ENCODE data around the gene NOC2L. TPM values are rescaled to one million over a fixed set of nuclear protein-coding genes. Genes with fewer than 3 reads are reported as not detected.

NOC2L gene
- total RNA-seq, 1 donor from 2014 or later: 192 TPM

DNA sequence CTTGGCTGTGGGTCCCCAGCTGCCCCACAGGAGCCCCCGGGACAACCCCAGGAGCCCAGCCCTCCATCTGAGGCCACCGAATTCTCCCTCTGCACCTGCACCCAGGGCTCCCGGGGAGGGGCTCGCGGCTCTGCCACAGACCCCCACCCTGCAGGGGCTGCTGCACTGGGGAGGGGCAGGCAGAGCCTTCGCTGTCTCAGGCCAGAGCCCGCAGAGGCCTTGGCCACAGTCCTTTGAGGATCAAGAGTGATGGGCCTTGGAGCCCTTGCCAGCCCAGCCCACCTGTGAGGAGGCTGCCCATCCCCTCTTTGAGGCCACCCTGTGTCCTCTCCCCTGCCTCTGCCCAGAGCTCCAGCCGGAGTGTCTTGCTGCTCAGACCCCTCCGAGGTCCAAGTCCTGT lies 16.3 kb upstream of the NOC2L start:
- Mint-ChIP-seq H3K4me1 (peaks cover 5% of the 10 kb centered on the region), H3K27me3 (peaks cover 6% of the 10 kb centered on the region), H3K27ac (no peak overlapping the region), H3K9me3 (no peaks in the 10 kb centered on the region), H3K36me3 (ENCODE audit: low read depth) (no peaks in the 10 kb centered on the region), H3K4me3 (no peak overlapping the region)
- DNase-seq: no peak
- intact Hi-C loops (cut with micrococcal nuclease): no loop called here

DNA sequence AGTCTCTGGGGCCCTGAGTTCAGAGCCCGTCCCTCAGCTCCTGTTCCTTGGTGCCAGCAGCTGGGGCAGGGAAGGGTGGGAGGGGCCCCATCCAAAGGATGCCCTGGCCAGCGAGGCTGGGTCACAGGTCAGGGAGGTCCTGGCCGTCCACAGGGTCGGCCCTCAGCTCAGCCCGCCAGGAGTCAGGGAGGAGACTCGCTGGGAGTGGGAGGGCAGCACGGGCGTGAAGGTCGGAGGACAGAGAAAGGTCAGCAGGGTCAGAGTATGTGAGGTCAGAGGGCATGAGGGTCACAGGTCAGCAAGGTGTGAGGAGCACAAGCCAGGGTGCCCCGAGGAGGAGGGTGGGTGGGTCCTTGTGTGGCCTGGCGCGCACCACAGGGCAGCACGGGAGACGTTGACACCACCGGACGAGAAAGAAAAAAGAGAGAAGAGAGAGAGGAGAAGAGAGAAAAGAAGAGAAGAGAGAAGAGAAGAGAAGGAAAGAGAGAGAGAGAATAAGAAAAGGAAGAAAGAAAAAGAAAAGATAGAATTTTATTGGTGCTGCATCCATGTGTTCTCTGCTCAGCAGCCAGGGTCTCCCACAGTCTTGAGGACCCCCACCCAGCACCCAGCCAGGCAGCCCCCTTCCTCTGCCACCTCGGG lies 15.8 kb upstream of the NOC2L start:
- no peak for DNase-seq
- Mint-ChIP-seq H3K27me3 (peaks cover 6% of the 10 kb centered on the region), H3K9me3 (no peaks in the 10 kb centered on the region), H3K27ac (no peak overlapping the region), H3K4me3 (no peak overlapping the region), H3K4me1 (peaks cover 5% of the 10 kb centered on the region), H3K36me3 (ENCODE audit: low read depth) (no peaks in the 10 kb centered on the region)
- intact Hi-C loops (cut with micrococcal nuclease): no loop called here

DNA sequence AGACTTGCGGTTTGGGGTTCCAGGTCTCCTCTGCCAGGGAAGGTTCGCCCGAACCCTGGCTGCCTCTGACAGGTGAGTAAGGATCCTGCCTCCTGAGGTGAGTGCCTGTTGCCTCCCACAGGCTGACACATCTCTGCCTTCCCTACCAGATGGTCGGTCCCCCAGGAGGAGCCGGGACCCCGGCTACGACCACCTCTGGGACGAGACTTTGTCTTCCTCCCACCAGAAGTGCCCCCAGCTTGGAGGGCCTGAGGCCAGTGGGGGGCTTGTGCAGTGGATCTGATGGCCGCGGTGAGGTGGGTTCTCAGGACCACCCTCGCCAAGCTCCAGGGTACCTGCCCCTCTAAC lies 15.2 kb upstream of the NOC2L start:
- no peak overlapping the region for H3K27ac Mint-ChIP-seq
- H3K27me3 Mint-ChIP-seq: peaks cover 9% of the 10 kb centered on the region
- DNase-seq: no peak
- H3K36me3 Mint-ChIP-seq (ENCODE audit: low read depth): no peaks in the 10 kb centered on the region
- no peaks in the 10 kb centered on the region for H3K9me3 Mint-ChIP-seq
- intact Hi-C loops (cut with micrococcal nuclease): no loop called here
- no peak overlapping the region for H3K4me3 Mint-ChIP-seq
- peaks cover 5% of the 10 kb centered on the region for H3K4me1 Mint-ChIP-seq

DNA sequence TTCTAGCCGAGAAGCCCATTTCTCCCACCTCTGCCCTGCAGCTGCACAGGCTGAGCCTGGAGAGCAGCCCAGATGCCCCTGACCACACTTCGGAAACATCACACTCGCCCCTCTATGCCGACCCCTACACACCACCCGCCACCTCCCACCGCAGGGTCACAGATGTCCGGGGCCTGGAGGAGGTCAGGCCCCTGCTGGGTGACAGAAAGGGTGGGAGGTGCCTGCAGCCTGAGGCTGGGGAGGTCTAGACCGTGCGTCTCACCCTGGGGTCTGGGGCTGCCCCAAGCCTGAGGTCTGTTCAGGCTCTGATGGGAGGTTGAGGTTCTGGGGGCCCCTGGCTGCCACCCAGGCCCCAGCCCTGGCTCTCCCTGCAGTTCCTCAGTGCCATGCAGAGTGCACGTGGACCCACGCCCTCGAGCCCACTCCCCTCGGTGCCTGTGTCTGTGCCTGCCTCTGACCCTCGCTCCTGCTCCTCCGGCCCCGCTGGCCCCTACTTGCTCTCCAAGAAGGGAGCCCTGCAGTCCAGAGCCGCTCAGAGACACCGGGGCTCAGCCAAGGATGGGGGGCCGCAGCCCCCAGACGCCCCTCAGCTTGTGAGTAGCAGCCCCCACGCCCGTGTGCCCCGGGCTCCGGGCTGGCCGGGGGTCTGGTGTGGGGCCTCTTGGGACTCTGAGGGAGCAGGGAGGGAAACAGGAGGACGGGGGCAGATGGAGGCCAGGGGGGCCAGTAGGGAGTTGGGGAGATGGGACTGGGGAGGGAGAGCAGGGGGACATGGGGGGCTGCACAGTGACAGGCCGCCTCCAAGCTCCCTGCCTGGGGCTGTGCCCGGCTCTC lies 14.6 kb upstream of the NOC2L start:
- peaks cover 5% of the 10 kb centered on the region for H3K4me1 Mint-ChIP-seq
- H3K9me3 Mint-ChIP-seq: no peaks in the 10 kb centered on the region
- H3K4me3 Mint-ChIP-seq: no peak overlapping the region
- H3K27ac Mint-ChIP-seq: no peak overlapping the region
- intact Hi-C loops (cut with micrococcal nuclease): no loop called here
- DNase-seq: no peak
- no peaks in the 10 kb centered on the region for H3K36me3 Mint-ChIP-seq (ENCODE audit: low read depth)
- H3K27me3 Mint-ChIP-seq: peaks cover 12% of the 10 kb centered on the region

DNA sequence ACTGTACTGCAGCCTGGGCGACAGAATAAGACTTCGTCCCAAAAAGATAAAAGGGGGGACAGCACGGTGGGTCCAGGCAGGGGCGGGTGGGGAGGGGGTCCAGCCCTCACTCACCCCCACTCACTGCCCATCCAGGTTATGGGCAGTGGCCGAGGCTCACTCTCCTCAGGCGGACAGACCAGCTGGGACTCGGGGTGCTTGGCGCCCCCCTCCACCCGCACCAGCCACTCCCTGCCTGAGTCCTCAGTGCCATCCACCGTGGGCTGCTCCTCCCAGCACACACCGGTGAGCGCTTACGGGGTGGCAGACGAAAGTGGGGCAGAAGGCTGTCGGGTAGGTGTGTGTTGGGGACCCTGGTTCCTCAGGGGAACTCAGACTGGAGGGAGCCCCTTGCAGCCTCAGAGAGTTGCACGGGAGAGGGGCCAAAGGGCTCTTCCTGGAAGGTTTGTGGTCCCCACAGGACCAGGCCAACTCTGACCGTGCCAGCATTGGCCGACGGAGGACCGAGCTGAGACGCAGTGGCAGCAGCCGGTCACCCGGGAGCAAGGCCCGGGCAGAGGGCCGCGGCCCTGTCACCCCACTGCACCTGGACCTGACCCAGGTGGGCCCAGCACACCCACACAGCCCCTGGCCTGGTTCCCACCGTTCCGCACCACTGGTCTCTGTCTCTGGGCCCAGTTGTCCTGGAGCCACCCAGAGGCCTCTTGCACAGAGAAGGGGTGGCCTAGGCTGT lies 13.8 kb upstream of the NOC2L start:
- no peak overlapping the region for H3K27ac Mint-ChIP-seq
- H3K4me1 Mint-ChIP-seq: peaks cover 6% of the 10 kb centered on the region
- peaks cover 13% of the 10 kb centered on the region for H3K27me3 Mint-ChIP-seq
- intact Hi-C loops (cut with micrococcal nuclease): no loop called here
- no peaks in the 10 kb centered on the region for H3K9me3 Mint-ChIP-seq
- DNase-seq: no peak
- no peak overlapping the region for H3K4me3 Mint-ChIP-seq
- H3K36me3 Mint-ChIP-seq (ENCODE audit: low read depth): no peaks in the 10 kb centered on the region

DNA sequence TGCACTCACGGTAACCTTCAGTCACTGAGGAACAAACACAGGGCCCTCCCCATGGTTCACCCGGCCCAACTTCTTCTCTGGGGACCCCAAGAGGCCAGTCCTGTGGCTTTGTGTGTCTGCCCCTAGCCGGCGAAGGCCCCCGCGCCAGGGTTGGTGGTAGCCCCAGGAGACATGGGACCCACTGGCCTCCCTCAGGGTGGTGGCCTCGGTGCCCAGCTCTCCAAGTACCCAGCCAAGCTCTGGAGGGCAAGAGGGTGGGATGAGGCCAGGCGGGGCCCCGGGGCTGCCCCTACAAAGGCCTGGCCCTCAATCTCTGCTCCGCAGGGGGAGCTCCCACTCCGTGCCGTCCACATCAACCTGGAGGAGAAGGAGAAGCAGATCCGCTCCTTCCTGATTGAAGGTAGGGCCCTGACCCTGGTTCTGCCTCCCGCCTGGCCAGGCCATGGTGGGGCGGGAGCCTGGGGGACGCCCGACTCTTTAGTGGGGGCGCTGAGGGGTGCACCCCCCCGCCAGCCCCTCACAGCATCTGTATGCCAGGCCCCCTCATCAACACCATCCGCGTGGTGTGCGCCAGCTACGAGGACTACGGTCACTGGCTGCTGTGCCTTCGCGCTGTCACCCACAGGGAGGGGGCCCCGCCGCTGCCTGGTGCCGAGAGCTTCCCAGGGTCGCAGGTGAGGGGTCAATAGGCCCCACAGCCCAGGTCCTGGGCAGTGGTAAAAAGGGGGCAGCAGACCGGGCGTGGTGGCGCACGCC lies 12.9 kb upstream of the NOC2L start:
- intact Hi-C loops (cut with micrococcal nuclease): no loop called here
- Mint-ChIP-seq H3K4me3 (no peak overlapping the region), H3K36me3 (ENCODE audit: low read depth) (no peaks in the 10 kb centered on the region), H3K9me3 (no peaks in the 10 kb centered on the region), H3K27me3 (peaks cover 13% of the 10 kb centered on the region), H3K4me1 (peaks cover 6% of the 10 kb centered on the region), H3K27ac (no peak overlapping the region)
- no peak for DNase-seq

DNA sequence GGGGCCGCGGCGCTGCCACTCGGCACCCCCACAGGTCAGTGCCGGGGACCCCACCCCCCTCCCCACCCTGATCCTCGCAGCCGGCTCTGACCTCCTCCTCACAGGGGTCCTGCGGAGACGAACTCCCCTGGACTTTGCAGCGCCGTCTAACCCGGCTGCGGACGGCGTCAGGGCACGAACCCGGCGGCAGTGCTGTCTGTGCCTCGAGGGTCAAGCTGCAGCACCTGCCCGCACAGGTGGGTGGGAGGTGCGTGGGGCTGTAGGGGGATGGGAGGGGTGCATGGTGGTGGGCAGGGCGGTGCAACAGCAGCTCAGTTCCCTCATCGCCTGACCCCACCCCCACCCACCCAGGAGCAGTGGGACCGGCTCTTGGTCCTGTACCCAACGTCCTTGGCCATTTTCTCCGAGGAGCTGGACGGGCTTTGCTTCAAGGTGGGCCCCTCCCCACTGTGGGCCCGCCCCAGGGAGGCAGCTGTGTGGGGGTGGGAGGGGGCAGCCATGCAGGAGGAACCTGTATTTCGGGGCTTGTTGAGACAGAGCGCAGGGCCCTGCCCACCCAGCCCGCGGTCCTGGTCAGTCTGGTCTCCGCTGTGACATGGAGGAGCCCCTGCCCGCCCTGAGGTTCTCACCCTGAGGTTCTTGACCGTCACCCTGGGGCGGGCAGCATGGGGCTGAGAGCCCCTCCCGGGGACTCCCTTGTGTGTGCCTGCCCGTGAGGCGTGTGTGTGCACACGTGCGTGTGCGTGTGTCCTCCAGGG lies 12.1 kb upstream of the NOC2L start:
- no peaks in the 10 kb centered on the region for H3K9me3 Mint-ChIP-seq
- no peaks in the 10 kb centered on the region for H3K36me3 Mint-ChIP-seq (ENCODE audit: low read depth)
- H3K4me1 Mint-ChIP-seq: peaks cover 6% of the 10 kb centered on the region
- H3K27ac Mint-ChIP-seq: no peak overlapping the region
- intact Hi-C loops (cut with micrococcal nuclease): no loop called here
- DNase-seq: no peak
- peaks cover 13% of the 10 kb centered on the region for H3K27me3 Mint-ChIP-seq
- H3K4me3 Mint-ChIP-seq: no peak overlapping the region

DNA sequence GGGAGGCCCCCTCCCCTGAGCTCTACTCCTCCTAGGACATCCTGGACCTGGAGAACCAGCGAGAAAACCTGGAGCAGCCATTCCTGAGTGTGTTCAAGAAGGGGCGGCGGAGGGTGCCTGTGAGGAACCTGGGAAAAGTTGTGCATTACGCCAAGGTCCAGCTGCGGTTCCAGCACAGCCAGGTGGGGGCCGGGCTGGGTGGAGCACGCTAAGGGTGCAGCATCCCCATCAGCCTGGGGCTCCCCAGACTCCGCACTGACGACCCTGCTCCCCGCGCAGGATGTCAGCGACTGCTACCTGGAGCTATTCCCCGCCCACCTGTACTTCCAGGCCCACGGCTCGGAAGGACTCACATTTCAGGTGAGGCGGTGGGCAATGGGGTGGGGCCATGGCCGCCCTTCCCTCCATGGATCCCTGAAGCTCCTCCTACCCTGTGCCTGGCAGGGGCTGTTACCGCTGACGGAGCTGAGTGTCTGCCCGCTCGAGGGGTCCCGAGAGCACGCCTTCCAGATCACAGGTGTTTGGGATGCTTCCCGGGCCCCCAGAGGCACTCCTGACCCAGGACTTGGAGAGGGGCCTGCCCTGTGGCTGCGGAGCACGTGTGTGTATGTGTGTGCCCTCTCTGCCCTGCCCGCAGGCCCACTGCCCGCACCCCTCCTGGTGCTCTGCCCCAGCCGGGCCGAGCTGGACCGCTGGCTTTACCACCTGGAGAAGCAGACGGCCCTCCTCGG lies 11.4 kb upstream of the NOC2L start:
- no peak overlapping the region for H3K4me3 Mint-ChIP-seq
- H3K27ac Mint-ChIP-seq: no peak overlapping the region
- H3K9me3 Mint-ChIP-seq: no peaks in the 10 kb centered on the region
- peaks cover 5% of the 10 kb centered on the region for H3K4me1 Mint-ChIP-seq
- H3K27me3 Mint-ChIP-seq: peaks cover 10% of the 10 kb centered on the region
- peaks cover 3% of the 10 kb centered on the region for H3K36me3 Mint-ChIP-seq (ENCODE audit: low read depth)
- DNase-seq: no peak
- intact Hi-C loops (cut with micrococcal nuclease): no loop called here

DNA sequence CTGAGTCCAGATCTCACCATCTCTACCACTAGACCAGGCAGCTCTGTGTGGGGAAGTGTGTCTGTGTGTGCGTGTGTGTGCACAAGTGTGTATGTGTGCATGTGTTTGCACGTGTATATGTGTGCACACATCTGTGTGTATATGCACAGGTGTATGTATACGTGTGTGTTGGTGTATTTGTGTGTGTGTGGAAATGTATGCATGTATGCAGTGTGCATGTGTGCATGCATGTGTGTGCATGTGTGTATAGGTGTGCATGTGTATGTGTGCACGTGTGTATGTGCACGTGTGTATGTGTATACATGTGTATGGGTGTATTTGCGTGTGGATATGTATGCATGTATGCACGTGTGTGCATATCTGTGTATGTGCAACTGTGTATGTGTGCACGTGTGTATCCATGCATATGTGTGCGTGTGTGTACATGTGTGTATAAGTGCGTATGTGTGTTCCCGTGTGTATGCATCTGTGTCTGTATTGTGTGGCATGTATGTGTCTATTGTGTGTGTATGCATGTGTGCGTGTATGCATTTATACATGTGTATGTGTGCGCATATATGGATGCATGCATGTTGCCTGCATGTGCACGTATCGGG lies 10.3 kb upstream of the NOC2L start:
- Mint-ChIP-seq H3K9me3 (no peaks in the 10 kb centered on the region), H3K36me3 (ENCODE audit: low read depth) (peaks cover 3% of the 10 kb centered on the region), H3K27ac (no peak overlapping the region), H3K27me3 (peaks cover 10% of the 10 kb centered on the region), H3K4me1 (peaks cover 5% of the 10 kb centered on the region), H3K4me3 (no peak overlapping the region)
- DNase-seq: no peak
- intact Hi-C loops (cut with micrococcal nuclease): no loop called here

DNA sequence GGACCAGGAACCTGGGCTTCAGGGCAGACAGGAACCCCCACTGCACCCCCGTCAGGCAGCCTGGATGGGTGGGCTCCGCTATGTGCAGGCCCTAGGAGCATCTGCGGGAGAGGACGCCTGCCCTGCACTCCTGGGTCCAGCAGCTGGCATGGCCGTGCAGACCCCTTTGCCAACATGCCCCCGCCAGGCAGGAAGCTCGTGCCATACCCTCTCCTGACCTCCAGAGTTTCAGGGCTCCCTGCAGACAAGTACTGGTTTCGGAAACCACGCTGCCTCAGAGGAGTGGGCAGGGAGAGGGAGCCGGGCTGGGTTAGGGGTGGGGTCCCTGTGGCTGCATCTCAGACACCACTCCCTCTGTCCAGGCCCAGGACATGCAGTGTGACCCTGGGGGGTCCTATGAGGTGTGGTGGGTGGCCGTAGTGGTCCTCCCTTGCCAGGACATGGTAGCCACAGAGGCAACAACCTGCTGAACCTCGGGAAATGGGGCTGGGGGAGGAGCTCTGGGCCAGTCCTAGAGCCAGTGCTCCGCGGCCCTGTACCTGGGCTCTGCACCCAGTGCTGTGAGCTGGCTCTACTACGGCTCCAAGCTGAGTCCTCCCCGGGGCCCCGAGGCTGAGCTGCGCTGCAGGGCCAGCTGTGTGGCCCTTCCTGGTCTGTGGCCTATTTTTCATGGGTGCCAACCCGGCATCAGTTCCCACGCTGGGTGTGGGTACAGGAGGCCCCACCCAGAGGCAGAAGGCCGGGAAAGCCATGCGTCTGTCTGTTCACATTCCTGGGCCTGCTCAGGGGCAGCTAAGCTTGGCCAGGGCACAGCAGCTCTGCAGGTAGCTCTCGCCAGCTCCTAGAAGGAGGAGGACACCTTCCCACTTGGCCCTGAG lies 8.6 kb upstream of the NOC2L start:
- intact Hi-C loops (cut with micrococcal nuclease): loop anchor here (1.0 kb wide), 1 partner anchor 8 kb away; the partner anchor contains the start of gene NOC2L
- Mint-ChIP-seq H3K27me3 (peaks cover 10% of the 10 kb centered on the region), H3K9me3 (no peaks in the 10 kb centered on the region), H3K27ac (no peak overlapping the region), H3K36me3 (ENCODE audit: low read depth) (peaks cover 8% of the 10 kb centered on the region), H3K4me3 (peak overlapping the region; percentile 86), H3K4me1 (peaks cover 5% of the 10 kb centered on the region)
- DNase-seq: no peak

DNA sequence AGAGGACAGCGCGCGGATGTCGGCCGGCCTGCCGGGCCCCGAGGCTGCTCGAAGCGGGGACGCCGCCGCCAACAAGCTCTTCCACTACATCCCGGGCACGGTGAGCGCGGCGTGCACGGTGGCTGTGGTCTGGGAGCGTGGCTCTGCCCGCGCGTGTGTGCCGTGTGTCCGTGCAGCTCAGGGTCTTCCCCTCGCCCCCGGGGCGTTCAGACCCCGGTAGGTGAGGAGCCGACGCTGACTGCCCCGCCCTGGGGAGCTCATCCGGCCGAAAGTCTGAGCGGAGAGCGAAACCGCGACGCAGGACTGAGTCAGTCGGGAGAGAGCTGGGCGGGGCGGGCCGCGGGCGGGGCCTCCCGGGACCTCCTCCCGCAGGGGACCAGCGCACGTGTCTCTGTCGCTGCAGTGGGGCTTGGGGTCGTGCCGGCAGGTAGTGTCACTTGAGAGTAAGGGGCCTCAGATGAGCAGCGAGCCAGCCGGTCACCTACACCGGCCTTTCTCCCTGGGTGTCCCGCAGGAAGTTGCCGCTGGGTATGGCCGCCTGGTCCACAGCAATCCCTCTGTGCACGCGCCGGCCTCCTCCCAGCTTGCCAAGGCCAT lies 7.7 kb upstream of the NOC2L start:
- H3K4me3 Mint-ChIP-seq: peak overlapping the region; percentile 86
- peak; percentile 93 for DNase-seq
- no peaks in the 10 kb centered on the region for H3K9me3 Mint-ChIP-seq
- H3K4me1 Mint-ChIP-seq: peaks cover 7% of the 10 kb centered on the region
- peaks cover 10% of the 10 kb centered on the region for H3K27me3 Mint-ChIP-seq
- H3K27ac Mint-ChIP-seq: peak overlapping the region; percentile 85
- intact Hi-C loops (cut with micrococcal nuclease): loop anchor here (1.0 kb wide), 1 partner anchor 8 kb away; the partner anchor contains the start of gene NOC2L
- H3K36me3 Mint-ChIP-seq (ENCODE audit: low read depth): peaks cover 14% of the 10 kb centered on the region

Measured in activated CD4-positive, alpha-beta T cell treated with anti-CD3 and anti-CD28 coated beads, Interleukin-2, amount 10 ng/mL, durations not matched to agents 24 days and 14 days (primary cell).